C4-2B (cell line): ENCODE data around the gene DOC2B.
"Not testable (repeated sequence)": the region's sequence is repeated elsewhere in the genome, so short reads cannot be mapped to it uniquely, and the experiment has no call there.

Experiments
- ZFX ChIP-seq: fragments of 450-650 bp; IDR thresholded peaks from 2 replicates; pipeline ENCODE4 v1.6.1; 2017
- TF ChIP-seq, protein P1 (sequence below): fragments of 450-650 bp; conservative IDR thresholded peaks from 2 replicates; pipeline ENCODE4 v1.5.1; 2017; ENCODE audit warnings: mild to moderate bottlenecking

DNA sequence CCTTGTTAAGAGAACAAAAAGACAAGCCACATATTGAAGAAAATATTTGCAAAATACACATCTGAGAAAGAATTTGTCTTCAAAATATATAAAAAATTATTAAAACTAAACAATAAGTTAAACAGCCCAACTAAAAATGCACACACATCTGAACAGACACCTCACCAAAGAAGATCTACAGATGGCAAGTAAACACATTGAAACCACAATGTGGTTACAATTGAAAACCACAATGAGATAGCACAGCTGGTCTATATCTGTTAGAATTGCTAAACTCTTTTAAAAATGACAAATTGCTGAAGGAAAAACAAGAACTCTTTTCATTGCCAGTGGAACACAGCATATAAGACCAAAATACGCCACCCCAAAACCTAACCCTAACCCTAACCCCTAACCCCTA, 45.6 kb downstream of the DOC2B start:
- TF ChIP-seq, protein P1, sequence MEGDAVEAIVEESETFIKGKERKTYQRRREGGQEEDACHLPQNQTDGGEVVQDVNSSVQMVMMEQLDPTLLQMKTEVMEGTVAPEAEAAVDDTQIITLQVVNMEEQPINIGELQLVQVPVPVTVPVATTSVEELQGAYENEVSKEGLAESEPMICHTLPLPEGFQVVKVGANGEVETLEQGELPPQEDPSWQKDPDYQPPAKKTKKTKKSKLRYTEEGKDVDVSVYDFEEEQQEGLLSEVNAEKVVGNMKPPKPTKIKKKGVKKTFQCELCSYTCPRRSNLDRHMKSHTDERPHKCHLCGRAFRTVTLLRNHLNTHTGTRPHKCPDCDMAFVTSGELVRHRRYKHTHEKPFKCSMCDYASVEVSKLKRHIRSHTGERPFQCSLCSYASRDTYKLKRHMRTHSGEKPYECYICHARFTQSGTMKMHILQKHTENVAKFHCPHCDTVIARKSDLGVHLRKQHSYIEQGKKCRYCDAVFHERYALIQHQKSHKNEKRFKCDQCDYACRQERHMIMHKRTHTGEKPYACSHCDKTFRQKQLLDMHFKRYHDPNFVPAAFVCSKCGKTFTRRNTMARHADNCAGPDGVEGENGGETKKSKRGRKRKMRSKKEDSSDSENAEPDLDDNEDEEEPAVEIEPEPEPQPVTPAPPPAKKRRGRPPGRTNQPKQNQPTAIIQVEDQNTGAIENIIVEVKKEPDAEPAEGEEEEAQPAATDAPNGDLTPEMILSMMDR: not testable (repeated sequence)
- not testable (repeated sequence) for TF ChIP-seq ZFX
